ENCODE data around the gene TEX9. TPM values are rescaled to one million over a fixed set of nuclear protein-coding genes. Genes with fewer than 3 reads are reported as not detected.
A peak's percentile ranks its signal among the peaks of the same experiment; 100 is the strongest.
"Not testable (repeated sequence)": the region's sequence is repeated elsewhere in the genome, so short reads cannot be mapped to it uniquely, and the experiment has no call there.

Gene TEX9
- total RNA-seq (2014; rRNA removed; shearing (Covaris generic)): 3.4 and 4.4 TPM in 2 replicates

DNA sequence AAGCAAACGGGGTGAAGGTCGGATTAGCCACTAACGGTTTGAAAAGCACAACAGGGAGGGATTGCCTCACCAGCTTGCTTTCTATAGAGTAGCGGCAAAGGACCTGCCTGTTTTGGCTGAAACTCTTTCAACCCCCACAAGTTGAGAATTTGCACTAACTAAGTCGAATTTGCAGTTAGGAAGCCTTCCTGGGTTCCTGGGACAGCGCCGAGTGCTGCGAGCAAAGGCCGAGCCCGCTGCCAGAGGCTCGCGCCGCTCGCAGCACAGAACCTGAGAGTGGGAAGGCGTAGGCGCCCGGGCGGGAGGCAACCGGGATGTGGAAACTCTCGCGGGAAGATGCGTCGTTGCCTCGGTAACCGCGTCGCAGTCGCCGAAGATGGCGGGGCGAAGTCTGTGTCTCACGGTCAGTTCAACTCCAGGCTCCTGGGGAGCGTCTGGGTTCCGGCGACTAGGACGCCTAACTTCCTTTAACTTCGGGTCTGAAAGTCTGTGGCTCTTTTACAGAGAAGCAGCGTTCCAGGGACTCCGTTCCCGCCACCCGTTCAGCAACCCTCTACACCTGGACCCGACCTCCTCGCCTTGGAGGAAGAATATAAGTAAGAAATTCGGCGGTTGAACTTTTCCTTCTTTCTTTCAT, at the start of gene TEX9:
TSS of gene TEX9 (plus strand) at position 352 of the 637 bp plus-strand sequence. CDS start at position 377, 25 bp downstream.
- peak within 1 kb of the TSS; percentile 39 for H3K27ac ChIP-seq

DNA sequence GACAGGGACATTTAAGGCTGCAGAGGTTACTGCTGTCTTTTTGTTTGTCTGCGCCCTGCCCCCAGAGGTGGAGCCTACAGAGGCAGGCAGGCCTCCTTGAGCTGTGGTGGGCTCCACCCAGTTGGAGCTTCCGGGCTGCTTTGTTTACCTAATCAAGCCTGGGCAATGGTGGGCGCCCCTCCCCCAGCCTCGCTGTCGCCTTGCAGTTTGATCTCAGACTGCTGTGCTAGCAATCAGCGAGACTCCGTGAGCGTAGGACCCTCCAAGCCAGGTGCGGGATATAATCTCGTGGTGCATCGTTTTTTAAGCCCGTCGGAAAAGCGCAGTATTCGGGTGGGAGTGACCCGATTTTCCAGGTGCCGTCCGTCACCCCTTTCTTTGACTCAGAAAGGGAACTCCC, 48.7 kb upstream of the TEX9 start:
- not testable (repeated sequence) for H3K9me3 ChIP-seq (replicated peaks); H3K4me1 ChIP-seq; H3K36me3 ChIP-seq; DNase-seq; H3K27me3 ChIP-seq; H3K4me3 ChIP-seq; H3K27ac ChIP-seq

More for the DNA sequence above, at the start of gene TEX9:
- Histone ChIP-seq H3K9me3 (replicated peaks) (no peaks in the 10 kb centered on the region), H3K4me1 (no peaks in the 10 kb centered on the region), H3K4me3 (peak within 1 kb of the TSS; percentile 64), H3K36me3 (no peaks in the 10 kb centered on the region), H3K27me3 (no peaks in the 10 kb centered on the region)
- peak; percentile 90 to 91 for DNase-seq

DNA sequence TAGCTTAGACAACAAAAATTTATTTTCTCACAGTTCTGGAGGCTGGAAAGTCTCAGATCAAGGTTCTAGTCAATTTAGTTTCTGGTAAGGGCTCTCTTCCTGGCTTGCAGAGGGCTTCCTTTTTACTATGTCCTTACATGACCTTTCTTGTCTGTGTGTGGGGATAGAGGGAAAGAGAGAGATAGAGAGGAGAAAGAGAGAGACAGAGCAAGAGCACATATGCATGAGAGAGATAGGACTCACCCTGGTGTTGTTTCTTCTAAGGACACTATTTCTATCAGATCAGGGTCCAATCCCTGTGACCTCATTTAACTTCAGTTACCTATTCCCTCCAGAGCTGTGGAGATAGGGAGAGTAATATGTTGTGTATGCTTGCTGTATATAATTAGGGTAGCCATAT, 44.9 kb upstream of the TEX9 start:
- Histone ChIP-seq H3K27ac (no peak overlapping the region), H3K27me3 (no peaks in the 10 kb centered on the region), H3K4me1 (no peaks in the 10 kb centered on the region), H3K4me3 (no peak overlapping the region), H3K9me3 (replicated peaks) (no peaks in the 10 kb centered on the region), H3K36me3 (no peaks in the 10 kb centered on the region)
- no peak for DNase-seq

DNA sequence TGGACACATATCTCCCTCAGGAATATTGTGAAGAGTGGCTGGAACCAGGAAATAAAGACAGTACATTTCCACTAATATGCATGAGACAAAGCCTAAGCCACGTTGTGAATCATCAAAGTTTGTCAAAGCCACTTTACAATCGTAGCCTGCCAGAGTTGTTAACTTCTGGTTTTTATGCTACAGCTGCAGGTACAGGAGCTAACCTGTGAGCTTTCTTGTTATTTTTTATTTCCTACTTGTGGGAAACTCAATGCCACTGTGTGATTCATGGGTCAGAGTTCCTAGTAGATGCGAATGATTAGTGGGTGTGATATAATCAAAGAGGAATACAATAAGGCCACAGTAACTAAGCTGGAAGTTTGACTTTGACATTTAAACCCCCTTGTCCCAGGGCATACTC, 44.4 kb upstream of the TEX9 start:
- Histone ChIP-seq H3K4me1 (no peaks in the 10 kb centered on the region), H3K4me3 (no peak overlapping the region), H3K9me3 (replicated peaks) (no peaks in the 10 kb centered on the region), H3K27ac (no peak overlapping the region), H3K36me3 (no peaks in the 10 kb centered on the region), H3K27me3 (no peaks in the 10 kb centered on the region)
- DNase-seq: no peak

DNA sequence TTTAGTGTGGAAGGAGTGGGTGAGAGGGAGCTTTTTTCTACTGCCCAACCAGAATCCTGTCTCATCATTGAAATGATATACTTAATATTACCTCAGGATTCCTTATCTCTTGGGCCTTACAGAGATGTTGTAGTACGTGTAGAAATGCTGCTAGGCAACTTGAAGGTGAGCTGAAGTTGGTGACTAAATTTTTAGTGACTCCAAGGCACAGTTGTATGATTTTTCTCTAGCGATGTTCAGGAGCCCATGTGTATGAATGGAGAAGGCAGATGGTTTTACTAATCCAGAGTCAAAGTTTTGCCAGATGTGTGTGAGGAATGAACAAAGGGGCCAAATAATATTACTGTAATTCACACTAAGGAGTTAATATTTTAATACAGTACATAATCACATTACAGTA, 42.8 kb upstream of the TEX9 start:
- Histone ChIP-seq H3K36me3 (no peaks in the 10 kb centered on the region), H3K4me3 (no peak overlapping the region), H3K9me3 (replicated peaks) (no peaks in the 10 kb centered on the region), H3K27me3 (no peaks in the 10 kb centered on the region), H3K4me1 (no peaks in the 10 kb centered on the region), H3K27ac (no peak overlapping the region)
- DNase-seq: no peak

DNA sequence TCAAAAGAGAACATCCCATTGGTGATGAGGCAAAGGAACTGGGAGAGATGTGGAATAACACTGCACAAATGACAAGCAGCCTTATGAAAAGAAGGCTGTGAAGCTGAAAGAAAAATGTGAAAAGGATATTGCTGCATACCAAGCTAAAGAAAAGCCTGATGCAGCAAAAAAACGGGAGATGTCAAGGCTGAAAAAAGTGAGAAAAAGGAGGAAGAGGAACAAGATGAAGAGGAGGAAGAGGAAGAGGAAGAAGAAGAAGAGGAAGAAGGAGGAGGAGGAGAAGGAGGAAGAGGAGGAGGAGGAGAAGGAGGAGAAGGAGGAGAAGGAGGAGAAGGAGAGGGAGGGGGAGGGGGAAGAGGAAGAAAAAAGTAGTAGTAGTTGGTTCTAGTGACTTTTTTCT, 41.8 kb upstream of the TEX9 start:
- H3K9me3 ChIP-seq (replicated peaks): no peaks in the 10 kb centered on the region
- no peak overlapping the region for H3K27ac ChIP-seq
- H3K36me3 ChIP-seq: no peaks in the 10 kb centered on the region
- no peak overlapping the region for H3K4me3 ChIP-seq
- H3K27me3 ChIP-seq: no peaks in the 10 kb centered on the region
- no peak for DNase-seq
- no peaks in the 10 kb centered on the region for H3K4me1 ChIP-seq

DNA sequence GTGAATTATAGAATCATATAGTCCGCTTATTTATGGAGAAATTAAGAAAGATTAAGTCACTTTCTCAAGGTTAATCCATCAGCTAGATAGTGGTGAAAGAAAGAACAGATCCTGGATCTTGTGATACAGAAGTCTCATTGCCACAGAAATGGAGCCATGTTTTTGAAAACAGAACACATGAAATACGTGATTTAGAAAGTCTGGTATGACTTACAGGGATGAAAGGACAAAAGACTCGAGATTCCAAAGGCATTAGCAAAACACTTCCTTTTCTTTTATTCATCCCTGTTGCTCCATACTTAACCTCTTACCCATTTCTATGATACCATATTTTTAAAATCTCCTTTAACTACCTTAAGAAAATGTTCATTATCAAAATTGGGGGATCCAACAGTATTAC, 40.0 kb upstream of the TEX9 start:
- no peak for DNase-seq
- Histone ChIP-seq H3K4me1 (no peaks in the 10 kb centered on the region), H3K36me3 (no peaks in the 10 kb centered on the region), H3K27ac (no peak overlapping the region), H3K9me3 (replicated peaks) (no peaks in the 10 kb centered on the region), H3K27me3 (no peaks in the 10 kb centered on the region), H3K4me3 (no peak overlapping the region)

DNA sequence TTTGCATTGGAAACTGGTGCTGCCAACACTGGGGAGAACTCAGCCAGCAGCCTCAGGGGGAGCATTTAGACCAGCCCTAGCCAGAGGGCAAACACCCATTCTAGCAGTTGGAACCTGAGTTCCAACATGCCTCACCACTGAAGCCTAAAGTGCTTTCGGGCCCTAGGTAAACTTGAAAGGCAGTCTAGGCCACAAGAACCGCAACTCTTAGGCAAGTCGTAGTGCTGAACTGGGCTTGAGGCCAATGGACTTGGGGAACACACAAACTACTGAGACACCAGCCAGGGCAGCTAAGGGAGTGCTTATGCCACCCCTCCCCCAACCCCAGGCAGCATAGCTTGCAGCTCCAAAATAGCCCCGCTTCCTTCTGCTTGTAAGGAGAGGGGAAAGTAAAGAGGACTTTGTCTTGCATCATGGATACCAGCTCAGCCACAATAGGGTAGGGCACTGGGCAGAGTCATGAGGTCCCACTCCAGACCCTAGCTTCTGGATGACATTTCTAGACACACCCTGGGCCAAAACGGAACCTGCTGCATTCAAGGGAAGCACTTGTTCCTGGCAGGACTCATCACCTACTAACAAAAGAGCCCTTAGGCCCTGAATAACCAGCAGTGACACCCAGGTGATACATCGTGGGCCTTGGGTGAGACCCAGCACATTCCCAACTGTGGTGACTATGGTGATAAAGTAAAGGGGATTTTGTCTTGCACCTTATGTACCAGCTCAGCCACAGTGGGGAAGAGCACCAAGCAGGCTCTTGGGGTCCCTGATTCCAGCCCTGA, 37.3 kb upstream of the TEX9 start:
- DNase-seq: peak in 1 of 2 experiments; percentile 9

DNA sequence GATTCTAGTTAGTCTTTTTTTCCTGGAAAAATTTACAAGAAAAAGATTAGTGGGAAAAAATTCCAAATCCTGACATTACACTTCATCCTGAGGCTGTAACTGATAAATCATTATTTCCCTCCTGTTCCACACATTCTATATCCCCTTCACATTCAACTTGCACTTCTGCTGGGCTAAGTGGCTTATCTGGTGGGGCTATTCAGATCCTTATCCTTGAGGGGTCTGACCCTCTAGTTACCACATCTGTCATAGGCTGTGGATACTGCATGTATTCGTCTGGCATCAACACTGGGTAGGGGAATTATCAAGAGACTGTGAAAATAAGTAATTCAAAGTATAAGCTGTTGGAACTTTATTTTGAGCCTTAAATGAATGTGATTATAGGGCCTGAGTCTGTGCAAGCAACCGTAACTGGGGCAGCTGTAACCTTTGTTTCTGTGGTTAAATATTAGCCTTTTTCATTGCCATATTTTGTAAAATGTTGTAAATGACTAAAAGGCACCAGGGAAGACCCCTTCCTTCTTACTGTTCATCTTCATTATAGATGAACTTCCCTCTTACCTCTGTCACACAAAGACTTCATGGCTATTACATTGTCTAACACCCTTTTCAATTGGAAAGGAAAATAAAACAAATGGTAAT, 28.0 kb upstream of the TEX9 start:
- Histone ChIP-seq H3K36me3 (no peaks in the 10 kb centered on the region), H3K4me1 (peaks cover 10% of the 10 kb centered on the region), H3K27me3 (no peaks in the 10 kb centered on the region), H3K9me3 (replicated peaks) (no peaks in the 10 kb centered on the region; the same call in 1 of the 2 replicates), H3K27ac (no peak overlapping the region), H3K4me3 (no peak overlapping the region)
- DNase-seq: no peak

More for the DNA sequence above, 37.3 kb upstream of the TEX9 start:
- Histone ChIP-seq H3K27me3 (no peaks in the 10 kb centered on the region), H3K27ac (no peak overlapping the region), H3K4me1 (no peaks in the 10 kb centered on the region), H3K36me3 (no peaks in the 10 kb centered on the region), H3K9me3 (replicated peaks) (no peaks in the 10 kb centered on the region; the same call in 1 of the 2 replicates), H3K4me3 (no peak overlapping the region)

DNA sequence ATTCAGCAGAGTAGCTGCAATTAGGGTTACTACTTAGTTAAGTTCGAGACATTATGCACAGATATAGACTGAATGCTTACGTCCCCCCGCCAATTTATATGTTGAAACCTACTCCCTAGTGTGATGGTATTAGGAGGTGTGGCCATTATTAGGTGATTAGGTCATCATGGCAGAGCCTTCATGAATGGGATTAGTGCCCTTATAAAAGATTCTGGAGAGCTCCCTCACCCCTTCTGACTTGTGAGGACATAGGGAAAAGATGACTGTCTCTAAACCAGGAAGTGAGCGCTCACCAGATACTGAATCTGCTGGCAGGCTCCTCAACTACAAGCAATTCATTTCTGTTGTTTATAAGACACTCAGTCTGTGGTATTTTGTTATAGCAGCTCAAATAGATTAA, 25.6 kb upstream of the TEX9 start:
- Histone ChIP-seq H3K27me3 (no peaks in the 10 kb centered on the region), H3K27ac (no peak overlapping the region), H3K9me3 (replicated peaks) (peaks cover 3% of the 10 kb centered on the region; the same call in 1 of the 2 replicates), H3K4me1 (peaks cover 17% of the 10 kb centered on the region), H3K4me3 (no peak overlapping the region), H3K36me3 (no peaks in the 10 kb centered on the region)
- no peak for DNase-seq

DNA sequence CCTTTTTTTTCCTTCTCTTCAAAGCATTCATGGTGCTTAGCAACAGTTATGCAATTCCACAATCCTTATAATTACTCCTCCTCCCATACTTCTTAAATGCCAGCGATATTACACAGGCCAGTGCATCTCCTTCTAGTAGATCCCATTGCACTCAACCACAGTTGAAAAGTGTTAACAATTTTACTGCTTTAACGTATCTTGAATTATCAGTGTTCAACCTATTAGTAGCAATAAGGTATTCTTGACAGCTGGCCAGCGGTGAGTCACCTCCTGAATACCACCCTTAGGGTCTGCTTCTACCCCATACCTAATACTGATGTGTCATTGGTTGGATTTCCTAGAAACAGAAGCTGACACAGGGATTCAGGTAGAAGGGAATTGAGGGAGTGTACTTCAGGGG, 24.0 kb upstream of the TEX9 start:
- H3K9me3 ChIP-seq (replicated peaks): peaks cover 3% of the 10 kb centered on the region; the same call in 1 of the 2 replicates

DNA sequence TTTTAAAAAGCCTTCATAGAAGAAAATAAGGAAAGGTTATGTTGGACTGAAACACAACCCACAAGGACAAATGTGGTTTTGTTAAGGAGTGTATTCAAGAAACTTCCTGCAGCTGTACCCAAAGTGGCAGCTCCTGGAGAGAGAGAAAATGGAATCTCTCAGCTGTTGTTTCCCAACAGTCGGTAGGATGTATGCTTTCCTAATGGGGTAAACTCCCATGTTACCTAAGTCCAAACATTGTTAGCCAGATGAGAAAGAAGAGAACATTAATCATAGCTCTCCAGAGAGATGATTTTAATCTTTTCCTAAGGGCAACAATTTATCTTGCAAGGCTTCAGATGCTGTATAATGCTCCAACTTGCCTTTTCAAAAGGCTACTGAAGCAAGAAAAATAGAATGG, 22.6 kb upstream of the TEX9 start:
- Histone ChIP-seq H3K36me3 (no peaks in the 10 kb centered on the region), H3K27me3 (no peaks in the 10 kb centered on the region), H3K9me3 (replicated peaks) (peaks cover 3% of the 10 kb centered on the region; the same call in 1 of the 2 replicates), H3K4me1 (peaks cover 17% of the 10 kb centered on the region), H3K4me3 (no peak overlapping the region), H3K27ac (no peak overlapping the region)
- peak; percentile 31 to 71 for DNase-seq

More for the DNA sequence above, 24.0 kb upstream of the TEX9 start:
- Histone ChIP-seq H3K4me3 (no peak overlapping the region), H3K27me3 (no peaks in the 10 kb centered on the region), H3K36me3 (no peaks in the 10 kb centered on the region), H3K4me1 (peaks cover 17% of the 10 kb centered on the region), H3K27ac (no peak overlapping the region)
- peak; percentile 34 to 43 for DNase-seq

DNA sequence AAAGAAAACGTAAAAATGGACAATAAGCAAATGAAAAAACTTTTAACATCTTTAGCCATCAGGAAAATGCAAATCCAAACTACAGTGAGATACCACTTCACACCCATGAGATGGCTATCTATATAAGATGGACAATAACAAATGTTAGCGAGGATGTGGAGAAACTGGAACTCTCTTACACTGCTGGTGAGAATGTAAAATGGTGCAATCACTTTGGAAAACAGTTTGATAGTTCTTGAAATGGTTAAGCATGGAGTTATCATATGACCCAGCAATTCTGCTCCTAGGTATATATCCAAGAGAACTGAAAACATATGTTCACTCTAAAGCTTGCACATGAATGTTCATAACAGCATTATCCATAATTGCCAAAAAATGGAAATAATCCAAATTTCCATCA, 21.3 kb upstream of the TEX9 start:
- Histone ChIP-seq H3K9me3 (replicated peaks) (peaks cover 3% of the 10 kb centered on the region; the same call in 1 of the 2 replicates), H3K4me1 (peaks cover 17% of the 10 kb centered on the region), H3K36me3 (no peaks in the 10 kb centered on the region), H3K27ac (no peak overlapping the region), H3K27me3 (no peaks in the 10 kb centered on the region), H3K4me3 (no peak overlapping the region)
- no peak for DNase-seq

DNA sequence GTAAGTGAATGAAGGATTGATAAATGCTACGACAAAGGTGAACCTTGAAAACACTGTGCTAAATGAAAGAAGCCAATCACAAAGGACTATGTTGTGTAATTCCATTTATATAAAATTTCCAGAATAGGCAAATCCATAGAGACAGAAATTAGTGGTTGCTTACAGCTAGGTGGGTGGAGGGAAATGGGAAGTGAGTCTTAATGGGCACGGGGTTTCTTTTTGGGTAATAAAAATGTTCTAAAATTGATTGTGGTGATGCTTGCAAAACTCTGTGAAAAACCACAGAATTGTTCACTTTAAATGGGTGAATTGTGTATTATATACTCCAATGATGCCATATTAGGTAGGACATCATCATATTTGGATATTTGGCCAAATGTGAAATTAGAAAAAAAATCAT, 20.9 kb upstream of the TEX9 start:
- H3K27ac ChIP-seq: no peak overlapping the region
- no peaks in the 10 kb centered on the region for H3K27me3 ChIP-seq
- H3K4me1 ChIP-seq: peaks cover 17% of the 10 kb centered on the region
- peaks cover 3% of the 10 kb centered on the region; the same call in 1 of the 2 replicates for H3K9me3 ChIP-seq (replicated peaks)
- H3K36me3 ChIP-seq: no peaks in the 10 kb centered on the region
- no peak for DNase-seq
- H3K4me3 ChIP-seq: no peak overlapping the region

DNA sequence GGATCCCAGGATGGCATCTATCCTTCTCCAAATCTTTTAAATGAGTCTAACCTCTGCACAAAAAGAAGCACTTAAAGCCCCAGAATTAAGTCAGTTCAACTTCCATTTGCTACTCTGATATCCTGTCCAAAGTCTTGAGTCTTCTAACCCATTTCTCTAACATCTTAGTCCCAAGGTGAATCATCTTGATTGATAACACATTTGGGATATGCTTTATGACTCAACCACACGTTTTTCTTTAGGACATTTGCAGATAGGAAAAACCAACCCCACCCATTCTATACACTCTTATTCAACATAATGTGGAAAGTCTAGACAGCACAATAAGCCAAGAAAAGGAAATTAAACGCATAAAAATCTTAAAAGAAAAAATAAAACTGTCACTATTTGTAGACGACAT, 18.8 kb upstream of the TEX9 start:
- no peaks in the 10 kb centered on the region for H3K36me3 ChIP-seq
- H3K4me3 ChIP-seq: no peak overlapping the region
- H3K9me3 ChIP-seq (replicated peaks): peaks cover 3% of the 10 kb centered on the region; the same call in 1 of the 2 replicates
- H3K27ac ChIP-seq: no peak overlapping the region
- no peak for DNase-seq
- H3K4me1 ChIP-seq: peaks cover 14% of the 10 kb centered on the region
- H3K27me3 ChIP-seq: no peaks in the 10 kb centered on the region

Data from SJCRH30 (cell line).